Type B pancreatic cell (in vitro differentiated cells): ENCODE measurements around the gene FOXK2. TPM values are rescaled to one million over a fixed set of nuclear protein-coding genes. Genes with fewer than 3 reads are reported as not detected.

Source experiments
- DNase-seq: peaks from one replicate; pipeline ENCODE4 v3.0.0; 2021; ENCODE audit warnings: mixed read lengths; ENCODE audit not compliant: unreplicated experiment; ENCODE audit errors: extremely low spot score
- H3K27ac Mint-ChIP-seq: 2 replicates; pipeline ENCODE4 v1.8.0; 2021; ENCODE audit warnings: mild to moderate bottlenecking, mixed read lengths
- H3K27me3 Mint-ChIP-seq: 2 replicates; pipeline ENCODE4 v1.8.0; 2021; ENCODE audit warnings: mixed read lengths
- H3K36me3 Mint-ChIP-seq: 2 replicates; pipeline ENCODE4 v1.8.0; 2021; ENCODE audit warnings: mixed read lengths
- H3K4me1 Mint-ChIP-seq: one replicate; pipeline ENCODE4 v1.8.0; 2021; ENCODE audit warnings: mixed read lengths; ENCODE audit not compliant: unreplicated experiment
- H3K4me3 Mint-ChIP-seq: 2 replicates; pipeline ENCODE4 v1.8.0; 2021; ENCODE audit warnings: mild to moderate bottlenecking, mixed read lengths
- H3K9me3 Mint-ChIP-seq: 2 replicates; pipeline ENCODE4 v1.8.0; 2021; ENCODE audit warnings: mixed read lengths
- CTCF ChIP-seq: fragments of 200-600 bp; sonication (generic); conservative IDR thresholded peaks from 2 replicates; pipeline ENCODE4 v1.5.0; 2021; ENCODE audit warnings: antibody characterized with exemption, mild to moderate bottlenecking
- total RNA-seq: library from RNA; stranded (reverse); gene quantifications from 2 replicates; pipeline ENCODE4 v1.2.1, GENCODE V29; 2021; ENCODE audit warnings: low replicate concordance

Gene FOXK2
- total RNA-seq, 1 donor from 2014 or later = 75.5 TPM

- no peak for TF ChIP-seq CTCF
- H3K9me3 Mint-ChIP-seq = no peaks in the 10 kb centered on the region
- H3K27ac Mint-ChIP-seq = peak overlapping the region; percentile 79
- peak overlapping the region; percentile 70 for H3K4me3 Mint-ChIP-seq
- no peaks in the 10 kb centered on the region for H3K36me3 Mint-ChIP-seq
- H3K27me3 Mint-ChIP-seq = no peaks in the 10 kb centered on the region
- peaks cover 14% of the 10 kb centered on the region for H3K4me1 Mint-ChIP-seq
- no peak for DNase-seq
Measured at GRCh38 chr17:82649501-82650261, 130.1 kb downstream of the FOXK2 start.

GRCh38 chr17:82650723-82651122 is 131.2 kb downstream of the FOXK2 start:
- no peak overlapping the region for H3K27ac Mint-ChIP-seq
- no peaks in the 10 kb centered on the region for H3K27me3 Mint-ChIP-seq
- no peak for DNase-seq
- TF ChIP-seq CTCF = no peak
- H3K4me3 Mint-ChIP-seq = no peak overlapping the region
- H3K4me1 Mint-ChIP-seq = peaks cover 12% of the 10 kb centered on the region
- no peaks in the 10 kb centered on the region for H3K36me3 Mint-ChIP-seq
- H3K9me3 Mint-ChIP-seq = no peaks in the 10 kb centered on the region

GRCh38 chr17:82653651-82654528 is 134.4 kb downstream of the FOXK2 start:
- Mint-ChIP-seq H3K36me3 (peaks cover 7% of the 10 kb centered on the region), H3K4me3 (no peak overlapping the region), H3K27me3 (no peaks in the 10 kb centered on the region), H3K27ac (peak overlapping the region; percentile 88), H3K9me3 (no peaks in the 10 kb centered on the region), H3K4me1 (peaks cover 5% of the 10 kb centered on the region)
- no peak for DNase-seq
- TF ChIP-seq CTCF = no peak

Other genes with a start within 250 kb of the FOXK2 start
- gene CSNK1D, start 246.0 kb upstream of the FOXK2 start, total RNA-seq = 176 and 184 TPM in 2 replicates
- gene CD7, start 202.1 kb upstream of the FOXK2 start, total RNA-seq = 1.4 and 1.6 TPM in 2 replicates
- gene SECTM1, start 186.0 kb upstream of the FOXK2 start, total RNA-seq = 13.2 and 17.7 TPM in 2 replicates
- 0.14 TPM in 1 of 2 replicates, not detected in the other for gene TEX19, start 160.5 kb upstream of the FOXK2 start, total RNA-seq
- gene UTS2R, start 148.0 kb upstream of the FOXK2 start, total RNA-seq = 0.21 and 0.97 TPM in 2 replicates
- gene HEXD, start 101.4 kb upstream of the FOXK2 start, total RNA-seq = 47.5 and 49.7 TPM in 2 replicates
- gene OGFOD3, start 101.1 kb upstream of the FOXK2 start, total RNA-seq = 24.5 and 31.6 TPM in 2 replicates
- 51.1 and 78.1 TPM in 2 replicates for gene CYBC1, start 69.0 kb upstream of the FOXK2 start, total RNA-seq
- gene NARF, start 61.0 kb upstream of the FOXK2 start, total RNA-seq = 75.4 and 111 TPM in 2 replicates
- gene WDR45B, start 128.7 kb downstream of the FOXK2 start, total RNA-seq = 74.0 and 100 TPM in 2 replicates
- 16.7 and 18.9 TPM in 2 replicates for gene RAB40B, start 179.0 kb downstream of the FOXK2 start, total RNA-seq
- gene FN3KRP, start 197.0 kb downstream of the FOXK2 start, total RNA-seq = 36.5 and 42.5 TPM in 2 replicates
- gene FN3K, start 215.9 kb downstream of the FOXK2 start, total RNA-seq = 30.3 and 31.3 TPM in 2 replicates
- 65.4 and 104 TPM in 2 replicates for gene TBCD, start 232.3 kb downstream of the FOXK2 start, total RNA-seq